GM18951 (cell line): ENCODE measurements around the gene CLEC7A.

Experiments
- POLR2A ChIP-seq: IDR thresholded peaks from 4 replicates; pipeline ENCODE4 v1.6.1; 2011; ENCODE audit warnings: mild to moderate bottlenecking; ENCODE audit not compliant: insufficient read length, insufficient read depth; ENCODE audit errors: extremely low read depth
- in situ Hi-C: fragments of 300-500 bp; cut with MboI; formaldehyde crosslinking; loops from one replicate; pipeline ENCODE4 v1.12.0; 2022; ENCODE audit warnings: low sequenced_read_pairs, mixed read lengths, inconsistent platforms; ENCODE audit not compliant: unreplicated experiment

Gene CLEC7A

DNA sequence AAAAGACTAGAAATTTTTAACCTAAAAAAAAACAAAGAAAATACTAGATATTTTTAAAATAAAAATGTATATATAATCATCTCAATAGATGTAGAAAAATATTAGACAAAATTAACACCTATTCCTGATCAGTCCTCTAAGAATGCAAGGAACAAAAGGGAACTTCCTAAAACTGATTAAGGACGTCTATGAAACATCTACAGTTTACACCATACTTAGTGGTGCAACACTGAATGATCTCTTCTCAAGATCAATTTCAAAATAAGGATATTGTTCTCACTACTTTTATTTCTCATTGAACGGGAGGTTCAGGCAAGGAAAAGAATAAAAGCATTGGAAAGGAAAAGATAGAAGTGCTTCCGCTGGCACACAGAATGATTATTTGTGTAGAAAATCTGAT lies 26.0 kb upstream of the CLEC7A start:
- in situ Hi-C loops: no loop called here
- no peak for TF ChIP-seq POLR2A

DNA sequence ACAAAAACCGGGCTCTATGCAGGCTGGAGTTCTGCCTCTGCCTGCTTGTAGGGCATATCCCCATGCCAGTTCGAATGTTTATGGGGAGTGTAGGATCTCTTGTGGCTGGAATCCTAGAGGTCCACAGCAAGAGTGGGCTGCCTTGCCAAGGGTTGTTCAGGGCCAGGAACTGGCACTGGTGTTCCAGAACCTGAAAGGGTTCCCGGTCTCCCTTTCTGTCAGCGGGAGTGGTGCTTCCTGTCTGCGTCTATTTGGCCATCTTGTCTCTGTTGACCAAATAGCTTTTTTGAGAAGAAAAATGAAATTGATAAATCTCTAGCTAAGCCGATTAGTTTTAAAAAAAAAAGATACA lies 24.1 kb upstream of the CLEC7A start:
- no peak for TF ChIP-seq POLR2A
- in situ Hi-C loops: no loop called here

DNA sequence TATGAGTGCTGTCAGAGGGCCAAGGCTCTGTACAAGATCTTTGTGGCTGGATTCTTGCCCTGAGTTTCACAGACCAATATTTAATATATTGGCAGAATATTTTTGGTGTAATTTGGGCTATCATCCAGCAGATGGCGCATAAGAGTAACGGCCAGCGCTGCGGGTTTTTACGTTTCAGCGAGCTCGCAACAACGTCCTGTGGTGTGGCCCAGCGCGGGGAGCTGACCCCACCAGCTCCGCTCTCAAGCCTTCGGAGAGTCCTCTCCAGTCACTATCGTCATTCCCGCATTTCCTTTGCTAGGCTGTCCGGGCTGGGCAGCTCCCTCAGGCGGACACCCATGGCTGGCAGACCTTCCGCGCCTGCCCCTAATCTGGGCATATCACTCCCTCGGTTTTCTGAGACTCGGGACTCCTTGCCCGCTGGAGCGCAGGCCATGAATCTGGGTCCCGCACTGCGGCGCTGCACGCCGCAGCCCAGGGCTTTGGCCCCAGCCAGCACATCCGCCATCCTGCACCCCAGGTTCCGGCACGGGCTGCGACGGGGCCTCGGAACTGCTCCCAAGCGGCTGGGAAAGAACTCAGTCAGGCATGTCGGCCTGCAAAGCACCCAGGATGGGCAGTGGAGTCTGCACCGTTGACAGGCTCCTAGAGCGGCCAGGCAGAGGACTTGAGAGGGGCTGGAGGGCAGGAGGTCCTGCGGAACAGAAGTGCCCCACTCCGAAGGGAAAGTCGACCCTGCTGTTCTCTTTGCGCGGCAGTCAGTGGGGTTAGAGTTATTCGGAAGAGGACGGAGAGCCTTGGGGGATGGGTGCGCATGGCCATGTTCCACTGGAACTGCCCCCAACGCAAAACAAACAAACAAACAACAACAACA lies 23.5 kb upstream of the CLEC7A start:
- in situ Hi-C loops: no loop called here
- TF ChIP-seq POLR2A: no peak

DNA sequence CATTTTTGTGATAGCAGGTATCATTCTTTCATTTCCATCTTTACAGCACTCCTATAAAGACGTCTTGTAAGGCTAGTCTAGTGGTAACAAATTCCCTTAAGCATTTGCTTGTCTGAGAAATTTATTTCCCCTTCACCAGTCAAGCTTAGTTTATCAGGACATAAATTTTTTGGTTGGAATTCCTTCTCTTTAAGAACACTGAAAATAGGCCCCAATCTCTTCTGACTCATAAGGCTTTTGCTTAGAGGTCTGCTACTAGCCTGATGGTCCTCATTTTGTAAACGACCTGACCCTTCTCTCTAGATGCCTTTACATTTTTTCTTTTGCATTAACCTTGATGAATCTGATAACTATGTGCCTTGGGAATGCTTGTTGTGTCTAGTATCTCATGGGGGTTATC lies 21.6 kb upstream of the CLEC7A start:
- TF ChIP-seq POLR2A: no peak
- in situ Hi-C loops: no loop called here

DNA sequence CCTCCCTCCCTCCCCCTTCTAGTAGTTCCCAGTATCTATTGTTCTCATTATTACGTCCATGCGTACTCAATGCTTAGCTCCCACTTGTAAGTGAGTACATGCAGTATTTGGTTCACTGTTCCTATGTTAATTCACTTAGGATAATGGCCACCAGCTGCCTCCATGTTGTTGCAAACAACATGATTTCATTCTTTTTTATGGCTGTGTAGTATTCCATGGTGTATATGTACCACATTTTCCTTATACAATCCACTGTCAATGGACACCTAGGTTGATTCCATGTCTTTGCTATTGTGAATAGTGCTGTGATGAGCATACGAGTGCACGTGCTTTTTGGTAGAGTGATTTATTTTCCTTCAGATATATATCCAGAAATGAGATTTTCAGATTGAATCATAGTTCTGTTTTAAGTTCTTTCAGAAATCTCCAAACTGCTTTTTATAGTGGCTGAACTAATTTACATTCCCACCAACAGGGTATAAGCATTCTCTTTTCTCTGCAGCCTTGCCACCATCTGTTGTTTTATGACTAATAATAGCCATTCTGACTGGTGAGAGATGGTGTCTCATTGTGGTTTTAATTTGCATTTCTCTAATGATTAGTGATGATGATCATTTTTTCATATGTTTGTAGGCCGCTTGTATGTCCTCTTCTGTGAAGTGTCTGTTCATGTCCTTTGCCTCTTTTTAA lies 17.9 kb upstream of the CLEC7A start:
- no peak for TF ChIP-seq POLR2A
- in situ Hi-C loops: loop anchor here (10.0 to 25.0 kb wide), 3 partner anchors 123 to 511 kb away; no protein-coding TSS in a partner anchor

DNA sequence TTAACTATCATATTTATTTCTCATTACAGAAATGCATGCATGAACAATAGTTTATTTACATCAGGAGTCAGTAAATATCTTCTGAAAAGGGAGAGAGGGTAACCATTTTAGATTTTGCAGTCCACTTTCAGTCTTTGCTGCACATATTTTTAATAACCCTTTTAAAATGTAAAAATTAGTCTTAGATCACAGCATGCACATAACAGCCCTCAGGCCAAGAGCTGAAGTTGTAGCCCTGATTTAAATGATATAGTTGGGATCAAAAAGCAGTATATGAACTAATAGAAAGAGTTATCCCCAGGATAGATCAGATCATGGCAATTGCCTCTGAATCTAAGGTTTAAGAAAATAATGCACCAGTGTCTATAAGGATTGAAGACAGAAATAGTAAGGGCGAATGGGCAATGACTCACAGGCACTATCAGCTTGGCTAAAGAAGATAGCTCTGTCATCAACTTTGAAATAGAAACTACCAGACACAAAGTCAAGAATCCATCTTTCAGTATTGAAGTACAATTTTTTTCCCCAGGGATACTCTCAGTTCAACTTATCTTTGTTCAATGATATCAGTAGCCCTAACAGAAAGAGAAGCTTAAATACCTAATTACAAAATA lies 13.1 kb upstream of the CLEC7A start:
- no peak for TF ChIP-seq POLR2A
- in situ Hi-C loops: loop anchor here (10.0 to 25.0 kb wide), 3 partner anchors 118 to 506 kb away; no protein-coding TSS in a partner anchor

DNA sequence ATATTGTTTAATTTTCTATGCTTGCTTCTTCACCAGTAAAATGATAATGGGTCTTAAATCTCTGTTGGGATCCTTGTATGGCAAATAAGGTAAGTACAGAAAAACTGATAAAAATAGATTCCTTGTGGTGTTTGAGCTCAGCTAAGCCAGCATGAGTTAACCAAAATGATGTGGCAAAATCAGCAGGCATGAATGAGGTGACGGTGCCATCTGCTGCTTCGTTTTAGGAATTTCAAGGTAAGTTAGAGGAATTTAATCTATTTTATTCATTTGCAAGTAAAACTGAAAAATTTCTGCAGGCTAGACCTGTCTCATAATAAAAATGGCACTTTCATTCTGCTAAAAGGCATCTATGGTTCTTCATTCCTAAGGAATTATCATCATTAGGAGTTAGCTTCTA lies 10.0 kb upstream of the CLEC7A start:
- TF ChIP-seq POLR2A: no peak
- in situ Hi-C loops: loop anchor here (10.0 to 25.0 kb wide), 3 partner anchors 115 to 503 kb away; no protein-coding TSS in a partner anchor

DNA sequence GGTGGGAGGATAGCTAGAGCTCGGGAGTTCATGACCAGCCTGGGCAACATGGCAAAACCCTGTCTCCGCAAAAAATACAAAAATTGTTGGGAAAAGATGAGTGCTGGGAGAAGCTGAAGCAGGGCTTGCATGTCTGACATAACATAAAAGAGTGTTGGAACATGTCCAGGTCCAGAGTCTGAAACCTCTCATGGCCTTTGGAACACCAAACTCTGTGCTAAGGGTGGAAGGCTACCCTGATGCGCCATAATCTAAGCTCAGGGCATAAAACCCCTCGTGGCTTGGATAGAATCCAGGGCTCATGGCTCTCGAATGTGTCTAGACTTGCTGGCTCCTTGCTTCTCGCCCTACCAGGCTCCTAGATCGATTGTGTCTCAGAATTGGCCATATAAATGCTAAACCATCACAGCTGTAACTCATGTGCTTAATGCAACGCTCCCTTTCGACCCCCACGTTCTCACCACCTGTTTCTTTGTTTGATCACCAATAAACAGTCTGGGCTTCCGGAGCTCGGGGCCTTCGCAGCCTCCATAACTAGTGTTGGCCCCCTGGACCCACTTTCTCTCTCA lies 6.7 kb upstream of the CLEC7A start:
- no peak for TF ChIP-seq POLR2A
- in situ Hi-C loops: loop anchor here (25.0 kb wide), 2 partner anchors 324 to 499 kb away; no protein-coding TSS in a partner anchor

DNA sequence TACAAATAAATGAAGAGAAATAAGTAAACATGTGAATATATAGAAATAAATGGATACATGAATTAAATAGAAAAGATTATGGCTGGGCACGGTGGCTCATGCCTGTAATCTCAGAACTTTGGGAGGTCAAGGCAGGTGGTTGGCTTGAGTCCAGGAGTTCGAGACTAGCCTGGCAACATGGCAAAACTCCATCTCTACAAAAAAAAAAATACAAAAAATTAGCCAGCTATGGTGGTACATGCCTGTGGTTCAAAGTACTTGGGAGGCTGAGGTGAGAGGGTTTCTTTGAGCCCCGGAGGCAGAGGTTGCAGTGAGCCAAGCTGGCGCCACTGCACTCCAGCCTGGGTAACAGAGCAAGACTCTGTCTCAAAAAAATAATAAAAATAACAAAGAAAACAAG lies 5.1 kb upstream of the CLEC7A start:
- in situ Hi-C loops: loop anchor here (25.0 kb wide), 2 partner anchors 323 to 498 kb away; no protein-coding TSS in a partner anchor

DNA sequence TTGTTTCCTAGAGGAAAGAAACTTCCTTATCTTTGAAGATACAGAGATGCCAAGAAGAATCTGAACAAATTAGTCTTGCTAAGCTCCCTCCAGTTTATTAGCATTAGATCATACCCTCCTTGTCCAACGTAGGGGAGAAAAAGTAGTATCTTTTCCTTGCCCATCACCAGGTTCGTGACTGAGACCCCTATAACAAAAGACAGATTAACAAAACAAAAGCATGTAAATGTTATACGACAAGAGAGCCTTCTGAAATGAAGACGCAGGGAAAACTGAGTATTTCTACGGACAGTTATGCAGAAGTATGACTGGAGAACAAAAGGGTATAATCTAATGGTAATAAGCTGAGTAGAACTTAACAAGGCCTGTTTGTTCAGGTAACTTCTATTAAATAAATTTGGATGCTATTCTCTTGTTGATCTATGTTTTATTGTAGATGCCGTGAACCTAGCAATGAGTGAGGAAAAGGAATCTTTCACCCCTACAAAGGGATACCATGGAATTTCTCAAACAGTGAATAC lies 2.9 kb upstream of the CLEC7A start:
- no peak for TF ChIP-seq POLR2A
- in situ Hi-C loops: loop anchor here (25.0 kb wide), 2 partner anchors 321 to 496 kb away; no protein-coding TSS in a partner anchor

More for the DNA sequence above, 5.1 kb upstream of the CLEC7A start:
- TF ChIP-seq POLR2A: no peak

DNA sequence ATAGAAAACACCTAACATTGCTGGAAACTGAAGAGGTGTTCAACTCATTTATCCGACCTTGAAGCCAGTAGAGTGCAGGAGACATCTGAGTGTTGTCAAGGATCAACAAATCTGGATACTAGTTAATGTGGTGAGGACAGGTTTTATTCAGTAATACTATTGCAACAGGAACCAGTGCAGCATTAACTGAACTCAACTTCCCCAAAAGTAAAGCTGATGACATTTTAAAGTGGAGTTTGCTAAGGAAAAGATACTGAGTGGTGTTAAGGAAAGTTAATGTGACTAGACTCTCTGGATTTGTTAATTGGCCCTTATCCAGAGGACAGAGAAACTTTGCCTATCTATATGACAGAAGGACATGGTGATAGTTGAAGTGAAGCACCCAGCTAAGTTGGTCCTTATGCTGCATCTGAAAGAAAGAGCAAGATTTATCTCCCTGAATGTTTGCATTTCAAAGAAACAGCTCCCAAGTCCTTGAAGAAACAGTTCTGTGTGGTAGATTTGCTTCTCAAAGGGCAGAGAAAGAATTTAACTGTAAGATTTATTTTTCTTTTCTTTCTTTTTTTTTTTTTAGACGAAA lies 1.2 kb upstream of the CLEC7A start:
- in situ Hi-C loops: loop anchor here (25.0 kb wide), 2 partner anchors 319 to 494 kb away; no protein-coding TSS in a partner anchor
- TF ChIP-seq POLR2A: no peak

DNA sequence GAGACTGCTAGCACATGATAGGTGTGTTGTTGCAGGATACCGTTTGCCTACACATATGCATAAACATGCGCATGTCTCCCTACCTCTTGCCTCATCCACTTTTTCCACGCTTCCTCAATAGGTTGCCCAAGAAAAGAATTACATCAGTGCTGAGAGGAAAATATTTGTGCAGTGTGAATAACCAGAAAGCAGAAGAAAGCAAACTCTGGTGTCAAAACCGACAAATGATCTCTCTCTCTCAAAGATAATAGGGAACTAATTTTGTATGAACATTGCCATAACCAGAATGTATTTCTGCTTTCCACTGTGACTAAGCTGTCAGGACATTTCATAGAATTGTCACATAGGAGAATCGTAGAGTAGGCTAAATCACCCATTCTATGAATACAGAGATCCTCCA lies 1.3 kb downstream of the CLEC7A start:
- in situ Hi-C loops: loop anchor here (25.0 kb wide), 2 partner anchors 316 to 491 kb away; no protein-coding TSS in a partner anchor

More for the DNA sequence above, 1.3 kb downstream of the CLEC7A start:
- TF ChIP-seq POLR2A: no peak
